Activated naive CD4-positive, alpha-beta T cell treated with anti-CD3 and anti-CD28 coated beads, Interleukin-2, amount 50 U/mL, for 72 hours (primary cell): ENCODE results near the gene GDNF. TPM values are rescaled to one million over a fixed set of nuclear protein-coding genes. Genes with fewer than 3 reads are reported as not detected.
A peak's percentile ranks its signal among the peaks of the same experiment; 100 is the strongest.
"Not testable (repeated sequence)": the region's sequence is repeated elsewhere in the genome, so short reads cannot be mapped to it uniquely, and the experiment has no call there.

Experiments used
- ATAC-seq, 2 donors: fragments of 150-1000 bp; cut with Tn5 transposase; 2 replicates each; pipeline ENCODE4 v1.10.0; 2021; ENCODE audit warnings: mild to moderate bottlenecking in 2 of 2, moderate library complexity in 2 of 2
- DNase-seq, 2 donors: peaks; one replicate each; pipeline ENCODE4 v3.0.0; 2021 to 2022; ENCODE audit warnings: low spot score in 2 of 2
- H3K27ac Mint-ChIP-seq, 2 donors: one replicate each; pipeline ENCODE4 v1.8.0; 2022; ENCODE audit warnings: mild to moderate bottlenecking in 2 of 2, mixed read lengths in 2 of 2
- H3K36me3 Mint-ChIP-seq, 2 donors: one replicate each; pipeline ENCODE4 v1.8.0; 2022; ENCODE audit warnings: mixed read lengths in 2 of 2
- H3K9me3 Mint-ChIP-seq, 2 donors: one replicate each; pipeline ENCODE4 v1.8.0; 2022; ENCODE audit warnings: mixed read lengths in 2 of 2
- total RNA-seq, 2 donors: library from RNA; stranded (reverse); gene quantifications; one replicate each; pipeline ENCODE4 v1.2.3, GENCODE V29; 2022

GDNF gene
- total RNA-seq, 2 donors from 2014 or later, result not detected

- peaks cover 0 to 12% of the 10 kb centered on the region in 2 donors for H3K9me3 Mint-ChIP-seq
- ATAC-seq (no peak), DNase-seq (no peak)
- peaks cover 0 to 10% of the 10 kb centered on the region in 2 donors for H3K36me3 Mint-ChIP-seq
- no peak overlapping the region for H3K27ac Mint-ChIP-seq
Measured at GRCh38 chr5:37807621-37808301, 32.1 kb downstream of the GDNF start.

- ATAC-seq, result no peak
- Mint-ChIP-seq H3K9me3 (peaks cover 0 to 12% of the 10 kb centered on the region in 2 donors), H3K27ac (no peak overlapping the region), H3K36me3 (peaks cover 0 to 10% of the 10 kb centered on the region in 2 donors)
- no peak for DNase-seq
Measured at GRCh38 chr5:37807015-37807414, 32.8 kb downstream of the GDNF start.

- Mint-ChIP-seq H3K36me3 (peaks cover 0 to 10% of the 10 kb centered on the region in 2 donors), H3K27ac (no peak overlapping the region), H3K9me3 (peaks cover 0 to 12% of the 10 kb centered on the region in 2 donors)
- ATAC-seq, result no peak
- DNase-seq, result no peak
Measured at GRCh38 chr5:37806476-37806875, 33.4 kb downstream of the GDNF start.

- Mint-ChIP-seq H3K27ac (no peak overlapping the region), H3K36me3 (peaks cover 0 to 10% of the 10 kb centered on the region in 2 donors), H3K9me3 (peaks cover 0 to 12% of the 10 kb centered on the region in 2 donors)
- ATAC-seq, result no peak
- no peak for DNase-seq
Measured at GRCh38 chr5:37806016-37806415, 33.8 kb downstream of the GDNF start.

- Mint-ChIP-seq H3K36me3 (peaks cover 0 to 10% of the 10 kb centered on the region in 2 donors), H3K9me3 (peaks cover 0 to 12% of the 10 kb centered on the region in 2 donors), H3K27ac (no peak overlapping the region)
- DNase-seq, result no peak
- ATAC-seq, result no peak
Measured at GRCh38 chr5:37804401-37804800, 35.4 kb downstream of the GDNF start.

GRCh38 chr5:37803487-37803886 lies 36.4 kb downstream of the GDNF start:
- Mint-ChIP-seq H3K9me3 (peaks cover 0 to 12% of the 10 kb centered on the region in 2 donors), H3K27ac (no peak overlapping the region), H3K36me3 (peaks cover 0 to 10% of the 10 kb centered on the region in 2 donors)
- DNase-seq, result no peak
- ATAC-seq, result no peak

GRCh38 chr5:37801521-37801920 lies 38.3 kb downstream of the GDNF start:
- no peak overlapping the region for H3K27ac Mint-ChIP-seq
- H3K36me3 Mint-ChIP-seq, result peaks cover 0 to 8% of the 10 kb centered on the region in 2 donors
- H3K9me3 Mint-ChIP-seq, result peaks cover 0 to 8% of the 10 kb centered on the region in 2 donors
- DNase-seq (no peak), ATAC-seq (no peak)

- Mint-ChIP-seq H3K27ac (no peak overlapping the region), H3K9me3 (peaks cover 0 to 3% of the 10 kb centered on the region in 2 donors), H3K36me3 (peaks cover under 1 to 5% of the 10 kb centered on the region in 2 donors)
- DNase-seq, result no peak
- no peak for ATAC-seq
Measured at GRCh38 chr5:37799865-37800421, 39.9 kb downstream of the GDNF start.

GRCh38 chr5:37796435-37796834 lies 43.4 kb downstream of the GDNF start:
- Mint-ChIP-seq H3K9me3 (peaks cover 17 to 22% of the 10 kb centered on the region in 2 donors), H3K36me3 (peaks cover 14 to 25% of the 10 kb centered on the region in 2 donors)
- DNase-seq, ATAC-seq, H3K27ac Mint-ChIP-seq: not testable (repeated sequence)

GRCh38 chr5:37795292-37795691 lies 44.5 kb downstream of the GDNF start:
- H3K27ac Mint-ChIP-seq, ATAC-seq, DNase-seq: not testable (repeated sequence)
- Mint-ChIP-seq H3K9me3 (peaks cover 17 to 25% of the 10 kb centered on the region in 2 donors), H3K36me3 (peaks cover 14 to 25% of the 10 kb centered on the region in 2 donors)

- Mint-ChIP-seq H3K9me3 (peaks cover 17 to 25% of the 10 kb centered on the region in 2 donors), H3K27ac (no peak overlapping the region), H3K36me3 (peaks cover 14 to 25% of the 10 kb centered on the region in 2 donors)
- DNase-seq, result no peak
- no peak for ATAC-seq
Measured at GRCh38 chr5:37792975-37793631, 46.7 kb downstream of the GDNF start.

- Mint-ChIP-seq H3K9me3 (peaks cover 14 to 25% of the 10 kb centered on the region in 2 donors), H3K36me3 (peaks cover 14 to 20% of the 10 kb centered on the region in 2 donors), H3K27ac (no peak overlapping the region)
- DNase-seq (no peak), ATAC-seq (no peak)
Measured at GRCh38 chr5:37791321-37791720, 48.5 kb downstream of the GDNF start.

GRCh38 chr5:37789991-37790390 lies 49.9 kb downstream of the GDNF start:
- no peak overlapping the region for H3K27ac Mint-ChIP-seq
- ATAC-seq (no peak), DNase-seq (no peak)
- H3K9me3 Mint-ChIP-seq, result peaks cover 14 to 25% of the 10 kb centered on the region in 2 donors
- H3K36me3 Mint-ChIP-seq, result peaks cover 14 to 23% of the 10 kb centered on the region in 2 donors

GRCh38 chr5:37787742-37788141 lies 52.1 kb downstream of the GDNF start:
- Mint-ChIP-seq H3K27ac (no peak overlapping the region), H3K9me3 (peaks cover 0 to 8% of the 10 kb centered on the region in 2 donors), H3K36me3 (peaks cover 0 to 6% of the 10 kb centered on the region in 2 donors)
- DNase-seq (no peak), ATAC-seq (no peak)

- peak in 1 of 2 donors; percentile 48 for ATAC-seq
- H3K9me3 Mint-ChIP-seq, result peaks cover 0 to 8% of the 10 kb centered on the region in 2 donors
- DNase-seq, result no peak
Measured at GRCh38 chr5:37786862-37787519, 52.9 kb downstream of the GDNF start.

GRCh38 chr5:37786416-37786815 lies 53.4 kb downstream of the GDNF start:
- Mint-ChIP-seq H3K36me3 (peaks cover 0 to 6% of the 10 kb centered on the region in 2 donors), H3K27ac (no peak overlapping the region), H3K9me3 (peaks cover 0 to 3% of the 10 kb centered on the region in 2 donors)
- ATAC-seq (no peak), DNase-seq (no peak)

More at GRCh38 chr5:37786862-37787519, 52.9 kb downstream of the GDNF start:
- H3K27ac Mint-ChIP-seq, result no peak overlapping the region
- H3K36me3 Mint-ChIP-seq, result peaks cover 0 to 6% of the 10 kb centered on the region in 2 donors

- not testable (repeated sequence) for H3K9me3 Mint-ChIP-seq, H3K36me3 Mint-ChIP-seq, H3K27ac Mint-ChIP-seq, ATAC-seq, DNase-seq
Measured at GRCh38 chr5:37781409-37781808, 58.4 kb downstream of the GDNF start.
